Measurements from ENCODE around the gene GALNT17. TPM values are rescaled to one million over a fixed set of nuclear protein-coding genes. Genes with fewer than 3 reads are reported as not detected.

Gene GALNT17
- polyA plus RNA-seq, 1 donor (not counting 4 experiments of a cell fraction or from before 2014, with no cell fraction given), result not detected

- TF ChIP-seq, protein P1, sequence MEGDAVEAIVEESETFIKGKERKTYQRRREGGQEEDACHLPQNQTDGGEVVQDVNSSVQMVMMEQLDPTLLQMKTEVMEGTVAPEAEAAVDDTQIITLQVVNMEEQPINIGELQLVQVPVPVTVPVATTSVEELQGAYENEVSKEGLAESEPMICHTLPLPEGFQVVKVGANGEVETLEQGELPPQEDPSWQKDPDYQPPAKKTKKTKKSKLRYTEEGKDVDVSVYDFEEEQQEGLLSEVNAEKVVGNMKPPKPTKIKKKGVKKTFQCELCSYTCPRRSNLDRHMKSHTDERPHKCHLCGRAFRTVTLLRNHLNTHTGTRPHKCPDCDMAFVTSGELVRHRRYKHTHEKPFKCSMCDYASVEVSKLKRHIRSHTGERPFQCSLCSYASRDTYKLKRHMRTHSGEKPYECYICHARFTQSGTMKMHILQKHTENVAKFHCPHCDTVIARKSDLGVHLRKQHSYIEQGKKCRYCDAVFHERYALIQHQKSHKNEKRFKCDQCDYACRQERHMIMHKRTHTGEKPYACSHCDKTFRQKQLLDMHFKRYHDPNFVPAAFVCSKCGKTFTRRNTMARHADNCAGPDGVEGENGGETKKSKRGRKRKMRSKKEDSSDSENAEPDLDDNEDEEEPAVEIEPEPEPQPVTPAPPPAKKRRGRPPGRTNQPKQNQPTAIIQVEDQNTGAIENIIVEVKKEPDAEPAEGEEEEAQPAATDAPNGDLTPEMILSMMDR (optimal IDR thresholded peaks at IDR 0.05 in 1 of 3, IDR thresholded peaks at IDR 0.05 in 1 of 3, conservative IDR thresholded peaks at IDR 0.05 in 1 of 3; ENCODE audit: extremely low read depth in 1 of 3, insufficient read depth in 2 of 3, low read length in 3 of 3), result no peak
- TF ChIP-seq EZH2 (IDR thresholded peaks at IDR 0.05; ENCODE audit: low read length), result no peak
Observed at GRCh38 chr7:71409550-71410157, 277.7 kb downstream of the GALNT17 start.

DNA sequence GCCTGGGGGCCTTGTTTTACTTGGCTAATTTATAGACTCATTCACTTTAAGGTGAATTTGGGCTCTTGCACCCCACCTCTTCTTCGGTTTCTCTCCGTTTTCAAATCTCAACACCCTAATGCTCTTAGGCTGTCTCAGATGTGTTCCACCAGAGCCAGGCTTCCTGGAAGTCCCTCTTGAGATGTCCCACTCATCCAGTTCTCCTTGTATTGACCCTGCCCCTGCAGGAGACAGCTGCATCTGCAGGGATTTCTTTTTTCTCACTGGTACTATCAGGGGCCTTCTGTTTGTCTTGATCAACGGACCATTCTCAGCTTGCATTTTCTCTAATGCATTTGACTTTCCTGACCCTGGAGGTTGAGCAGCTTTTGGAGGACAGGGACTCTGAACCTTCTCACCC, 279.5 kb downstream of the GALNT17 start:
- Histone ChIP-seq H4K20me1 (ENCODE audit: control insufficient read depth, extremely low read depth, insufficient read depth, low read length) (no peaks in the 10 kb centered on the region), H3K9me3 (ENCODE audit: control insufficient read depth, low read depth, low read length) (peaks cover 11% of the 10 kb centered on the region), H3K27ac (ENCODE audit: control insufficient read depth, insufficient read depth, low read length) (no peak overlapping the region), H3K79me2 (ENCODE audit: control insufficient read depth, insufficient read depth, low read length) (no peaks in the 10 kb centered on the region), H2AFZ (ENCODE audit: control insufficient read depth, low read length) (no peak overlapping the region), H3K9ac (ENCODE audit: control insufficient read depth, extremely low read depth, insufficient read depth, low read length) (no peak overlapping the region), H3K36me3 (ENCODE audit: control insufficient read depth in 2 of 2, extremely low read depth in 1 of 2, insufficient read depth in 2 of 2, low read length in 2 of 2) (no peaks in the 10 kb centered on the region), H3K4me1 (ENCODE audit: control insufficient read depth, extremely low read depth, insufficient read depth, low read length) (no peaks in the 10 kb centered on the region), H3K4me2 (ENCODE audit: control insufficient read depth, extremely low read depth, insufficient read depth, low read depth, low read length) (no peak overlapping the region), H3K4me3 (ENCODE audit: control insufficient read depth in 2 of 3, extremely low read depth in 1 of 3, insufficient read depth in 2 of 3, low read depth in 1 of 3, low read length in 3 of 3) (no peak overlapping the region), H3K9me1 (ENCODE audit: control insufficient read depth, extremely low read depth, insufficient read depth, low read length) (no peaks in the 10 kb centered on the region), H3K27me3 (ENCODE audit: control insufficient read depth, extremely low read depth, insufficient read depth, low read length) (no peaks in the 10 kb centered on the region)
- DNase-seq (ENCODE audit: low read depth, low spot score), result no peak
- no peak for FAIRE-seq
- dilution Hi-C loops (cut with MboI; ENCODE audit: extremely low pct_ligation_motif_present, low sequenced_read_pairs), result no loop called here
- TF ChIP-seq, protein P1 (optimal IDR thresholded peaks at IDR 0.05 in 1 of 3, IDR thresholded peaks at IDR 0.05 in 1 of 3, conservative IDR thresholded peaks at IDR 0.05 in 1 of 3; ENCODE audit: extremely low read depth in 1 of 3, insufficient read depth in 2 of 3, low read length in 3 of 3), result no peak
- TF ChIP-seq EZH2 (IDR thresholded peaks at IDR 0.05; ENCODE audit: low read length), result no peak

More at GRCh38 chr7:71409550-71410157, 277.7 kb downstream of the GALNT17 start:
- Histone ChIP-seq H3K27ac (ENCODE audit: control insufficient read depth, insufficient read depth, low read length) (no peak overlapping the region), H3K4me2 (ENCODE audit: control insufficient read depth, extremely low read depth, insufficient read depth, low read depth, low read length) (no peak overlapping the region), H3K9me3 (ENCODE audit: control insufficient read depth, low read depth, low read length) (peaks cover 10% of the 10 kb centered on the region), H4K20me1 (ENCODE audit: control insufficient read depth, extremely low read depth, insufficient read depth, low read length) (no peaks in the 10 kb centered on the region), H3K4me1 (ENCODE audit: control insufficient read depth, extremely low read depth, insufficient read depth, low read length) (no peaks in the 10 kb centered on the region), H3K27me3 (ENCODE audit: control insufficient read depth, extremely low read depth, insufficient read depth, low read length) (no peaks in the 10 kb centered on the region), H3K79me2 (ENCODE audit: control insufficient read depth, insufficient read depth, low read length) (no peaks in the 10 kb centered on the region), H3K9ac (ENCODE audit: control insufficient read depth, extremely low read depth, insufficient read depth, low read length) (no peak overlapping the region), H3K4me3 (ENCODE audit: control insufficient read depth in 2 of 3, extremely low read depth in 1 of 3, insufficient read depth in 2 of 3, low read depth in 1 of 3, low read length in 3 of 3) (no peak overlapping the region), H2AFZ (ENCODE audit: control insufficient read depth, low read length) (no peak overlapping the region), H3K36me3 (ENCODE audit: control insufficient read depth in 2 of 2, extremely low read depth in 1 of 2, insufficient read depth in 2 of 2, low read length in 2 of 2) (no peaks in the 10 kb centered on the region), H3K9me1 (ENCODE audit: control insufficient read depth, extremely low read depth, insufficient read depth, low read length) (no peaks in the 10 kb centered on the region)
- dilution Hi-C loops (cut with MboI; ENCODE audit: extremely low pct_ligation_motif_present, low sequenced_read_pairs), result no loop called here
- DNase-seq (ENCODE audit: low read depth, low spot score) (no peak), FAIRE-seq (no peak)
